CD14-positive monocyte (primary cell): Measurements from ENCODE around the gene ZDHHC24. TPM values are rescaled to one million over a fixed set of nuclear protein-coding genes. Genes with fewer than 3 reads are reported as not detected.
A peak's percentile ranks its signal among the peaks of the same experiment; 100 is the strongest.

Experiments
- DNase-seq, 3 donors: peaks; one replicate each; pipeline ENCODE4 v3.0.0-alpha.2; 2011 to 2022
- H2AFZ ChIP-seq: 2 replicates; pipeline ENCODE4 v1.6.0; 2012; ENCODE audit warnings: mild to moderate bottlenecking, low read depth, low read length, inconsistent platforms; ENCODE audit not compliant: insufficient read depth, poor library complexity, severe bottlenecking
- H3K27ac ChIP-seq, 2 donors: 1 replicate in 1 of 2; 2 replicates in 1 of 2; pipeline ENCODE4 v1.5.1; 2012 to 2013; ENCODE audit warnings: low read length in 2 of 2, control low read depth in 1 of 2, inconsistent platforms in 1 of 2, low read depth in 1 of 2, mild to moderate bottlenecking in 1 of 2
- H3K27me3 ChIP-seq, 2 donors: one replicate each; pipeline versions ENCODE4 v1.6.0 to v1.6.1; 2011 to 2013; ENCODE audit warnings: low read length in 2 of 2; ENCODE audit not compliant: control insufficient read depth in 2 of 2, insufficient read depth in 2 of 2
- H3K36me3 ChIP-seq, 2 donors: replicated peaks in 1 of 2; 1 replicate in 1 of 2; 2 replicates in 1 of 2; pipeline versions ENCODE4 v1.5.1 to v1.6.1; 2012 to 2013; ENCODE audit warnings: low read length in 2 of 2, control low read depth in 1 of 2, inconsistent platforms in 1 of 2, mild to moderate bottlenecking in 1 of 2; ENCODE audit not compliant: insufficient read depth in 2 of 2, control insufficient read depth in 1 of 2
- H3K4me1 ChIP-seq, 2 donors: 1 replicate in 1 of 2; 2 replicates in 1 of 2; pipeline versions ENCODE4 v1.5.1 to v1.6.1; 2012 to 2013; ENCODE audit warnings: low read length in 2 of 2, control low read depth in 1 of 2, inconsistent platforms in 1 of 2, mild to moderate bottlenecking in 1 of 2, moderate library complexity in 1 of 2; ENCODE audit not compliant: insufficient read depth in 2 of 2, control insufficient read depth in 1 of 2
- H3K4me2 ChIP-seq: replicated peaks from 2 replicates; pipeline ENCODE3; 2012; ENCODE audit warnings: low read length, moderate library complexity, mild to moderate bottlenecking; ENCODE audit not compliant: poor library complexity, severe bottlenecking; ENCODE audit errors: extremely low read depth
- H3K4me3 ChIP-seq, 3 experiments: fragments of 200-600 bp in 1 of 3; sonication (generic) in 1 of 3; replicated peaks in 1 of 3; 1 replicate in 2 of 3; 2 replicates in 1 of 3; pipeline ENCODE4 v1.5.1; 2011 to 2013; ENCODE audit warnings: low read length in 3 of 3, mild to moderate bottlenecking in 3 of 3, control low read depth in 2 of 3, low read depth in 2 of 3, inconsistent platforms in 1 of 3, moderate library complexity in 1 of 3
- H3K79me2 ChIP-seq: 2 replicates; pipeline ENCODE4 v1.6.0; 2012; ENCODE audit warnings: mild to moderate bottlenecking, control low read depth, inconsistent platforms, low read length, moderate library complexity; ENCODE audit not compliant: insufficient read depth
- H3K9ac ChIP-seq: 2 replicates; pipeline ENCODE4 v1.6.0; 2017; ENCODE audit warnings: low read length, mild to moderate bottlenecking; ENCODE audit not compliant: insufficient read depth, poor library complexity, severe bottlenecking
- H3K9me3 ChIP-seq, 2 donors: replicated peaks in 1 of 2; 1 replicate in 1 of 2; 2 replicates in 1 of 2; pipeline versions ENCODE4 v1.5.1 to v1.6.1; 2012 to 2013; ENCODE audit warnings: low read length in 2 of 2, control low read depth in 1 of 2; ENCODE audit not compliant: control insufficient read depth in 1 of 2, insufficient read depth in 1 of 2
- H4K20me1 ChIP-seq: 2 replicates; pipeline ENCODE4 v1.6.0; 2012; ENCODE audit warnings: mild to moderate bottlenecking, low read length, control low read depth, moderate library complexity; ENCODE audit not compliant: insufficient read depth
- H3K27ac Mint-ChIP-seq, 7 donors: one replicate each; pipeline ENCODE4 v1.8.0; 2020; ENCODE audit warnings: mild to moderate bottlenecking in 7 of 7, mixed read lengths in 7 of 7, moderate library complexity in 6 of 7, inconsistent platforms in 2 of 7
- H3K27me3 Mint-ChIP-seq, 3 donors: one replicate each; pipeline ENCODE4 v1.8.0; 2021 to 2022; ENCODE audit warnings: low read depth in 3 of 3, mild to moderate bottlenecking in 3 of 3, mixed read lengths in 3 of 3, moderate library complexity in 3 of 3, inconsistent platforms in 1 of 3
- H3K36me3 Mint-ChIP-seq, 2 donors: one replicate each; pipeline ENCODE4 v1.8.0; 2020; ENCODE audit warnings: mixed read lengths in 2 of 2, inconsistent platforms in 1 of 2, mild to moderate bottlenecking in 1 of 2
- H3K4me1 Mint-ChIP-seq: one replicate; pipeline ENCODE4 v1.8.0; 2020; ENCODE audit warnings: mild to moderate bottlenecking, mixed read lengths
- H3K4me3 Mint-ChIP-seq, 2 donors: one replicate each; pipeline ENCODE4 v1.8.0; 2020; ENCODE audit warnings: mild to moderate bottlenecking in 2 of 2, mixed read lengths in 2 of 2, moderate library complexity in 1 of 2
- H3K9me3 Mint-ChIP-seq, 7 donors: one replicate each; pipeline ENCODE4 v1.8.0; 2020 to 2022; ENCODE audit warnings: mixed read lengths in 7 of 7, mild to moderate bottlenecking in 6 of 7, moderate library complexity in 6 of 7, inconsistent platforms in 2 of 7
- WGBS: methylation state at CpG from one replicate; pipeline ENCODE4 v1.1.5; 2013; ENCODE audit warnings: missing lambda C conversion rate; ENCODE audit not compliant: insufficient coverage; 5-methylcytosine and 5-hydroxymethylcytosine counted together
- intact Hi-C, 2 donors: fragments of 100-400 bp; cut with micrococcal nuclease; formaldehyde crosslinking; loops; one replicate each; pipeline versions ENCODE4 v1.15.0 to v1.15.1; 2023
- polyA plus RNA-seq, 3 donors: library from polyadenylated mRNA; depleted of rRNA in 1 of 3; unstranded in 2 of 3; stranded (reverse) in 1 of 3; fragments of 300-500 nt in 2 of 3; fragments of >200 nt in 1 of 3; fragmentation: Illumina TruSeq in 2 of 3; gene quantifications; 1 replicate in 2 of 3; 2 replicates in 1 of 3; pipeline ENCODE4 v1.2.3, GENCODE V29; 2012 to 2021
- TF ChIP-seq, protein P1 (sequence below): fragments of 200-600 bp; IDR thresholded peaks from one replicate; pipeline ENCODE4 v1.8.0; 2022; ENCODE audit warnings: antibody characterized with exemption, mild to moderate bottlenecking

ZDHHC24 gene
- polyA plus RNA-seq, 3 donors, result 10.9 to 14.0 (median 11.9) TPM

- Mint-ChIP-seq H3K27me3 (peaks cover 21 to 38% (median 23%) of the 10 kb centered on the region in 3 donors), H3K4me1 (peaks cover 8% of the 10 kb centered on the region), H3K36me3 (no peaks in the 10 kb centered on the region), H3K4me3 (peak overlapping the region in 1 of 2 donors; percentile 31), H3K9me3 (peaks cover 0 to 2% (median 0%) of the 10 kb centered on the region in 7 donors), H3K27ac (peak overlapping the region in 1 of 7 donors; percentile 10)
- peaks cover 0 to 5% of the 10 kb centered on the region in 2 donors for H3K4me1 ChIP-seq
- intact Hi-C loops, result no loop called here
- H3K9me3 ChIP-seq, result no peaks in the 10 kb centered on the region
- no peak for DNase-seq
- no peaks in the 10 kb centered on the region for H3K79me2 ChIP-seq
- no peak overlapping the region for H3K4me3 ChIP-seq
- H3K27me3 ChIP-seq, result peaks cover 3 to 19% of the 10 kb centered on the region in 2 donors
- no peak overlapping the region for H3K27ac ChIP-seq
- no peak overlapping the region for H3K9ac ChIP-seq
- no peaks in the 10 kb centered on the region for H3K36me3 ChIP-seq
- 97% methylated on average over 21 of the region's 24 CpGs for WGBS
- no peak overlapping the region for H2AFZ ChIP-seq
- no peaks in the 10 kb centered on the region for H4K20me1 ChIP-seq
- H3K4me2 ChIP-seq, result no peak overlapping the region
- TF ChIP-seq, protein P1, sequence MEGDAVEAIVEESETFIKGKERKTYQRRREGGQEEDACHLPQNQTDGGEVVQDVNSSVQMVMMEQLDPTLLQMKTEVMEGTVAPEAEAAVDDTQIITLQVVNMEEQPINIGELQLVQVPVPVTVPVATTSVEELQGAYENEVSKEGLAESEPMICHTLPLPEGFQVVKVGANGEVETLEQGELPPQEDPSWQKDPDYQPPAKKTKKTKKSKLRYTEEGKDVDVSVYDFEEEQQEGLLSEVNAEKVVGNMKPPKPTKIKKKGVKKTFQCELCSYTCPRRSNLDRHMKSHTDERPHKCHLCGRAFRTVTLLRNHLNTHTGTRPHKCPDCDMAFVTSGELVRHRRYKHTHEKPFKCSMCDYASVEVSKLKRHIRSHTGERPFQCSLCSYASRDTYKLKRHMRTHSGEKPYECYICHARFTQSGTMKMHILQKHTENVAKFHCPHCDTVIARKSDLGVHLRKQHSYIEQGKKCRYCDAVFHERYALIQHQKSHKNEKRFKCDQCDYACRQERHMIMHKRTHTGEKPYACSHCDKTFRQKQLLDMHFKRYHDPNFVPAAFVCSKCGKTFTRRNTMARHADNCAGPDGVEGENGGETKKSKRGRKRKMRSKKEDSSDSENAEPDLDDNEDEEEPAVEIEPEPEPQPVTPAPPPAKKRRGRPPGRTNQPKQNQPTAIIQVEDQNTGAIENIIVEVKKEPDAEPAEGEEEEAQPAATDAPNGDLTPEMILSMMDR, result no peak
These were observed 12.0 kb upstream of the ZDHHC24 start for GRCh38 chr11:66557733-66558326.

- Histone ChIP-seq H3K4me1 (peaks cover 0 to 5% of the 10 kb centered on the region in 2 donors), H3K36me3 (no peaks in the 10 kb centered on the region), H3K79me2 (no peaks in the 10 kb centered on the region), H4K20me1 (no peaks in the 10 kb centered on the region), H3K9me3 (no peaks in the 10 kb centered on the region), H2AFZ (no peak overlapping the region), H3K4me3 (no peak overlapping the region), H3K27ac (no peak overlapping the region), H3K4me2 (no peak overlapping the region), H3K27me3 (peaks cover 3 to 19% of the 10 kb centered on the region in 2 donors), H3K9ac (no peak overlapping the region)
- intact Hi-C loops, result no loop called here
- Mint-ChIP-seq H3K4me3 (no peak overlapping the region), H3K27me3 (peaks cover 22 to 38% (median 23%) of the 10 kb centered on the region in 3 donors), H3K4me1 (peaks cover 8% of the 10 kb centered on the region), H3K27ac (peak overlapping the region in 1 of 7 donors; percentile 22), H3K36me3 (no peaks in the 10 kb centered on the region), H3K9me3 (peaks cover 0 to 2% (median 0%) of the 10 kb centered on the region in 7 donors)
- DNase-seq, result no peak
- TF ChIP-seq, protein P1, result no peak
- 83% methylated on average over 5 of the region's 7 CpGs for WGBS
These were observed 10.2 kb upstream of the ZDHHC24 start for GRCh38 chr11:66556086-66556485.
